A673 (cell line): ENCODE measurements around the gene ISM1.

ENCODE experiments used
- EZH2 ChIP-seq: fragments of 200-600 bp; sonication (generic); IDR thresholded peaks from 2 replicates; pipeline ENCODE4 v1.6.1; 2017; ENCODE audit warnings: borderline replicate concordance, low read depth, mild to moderate bottlenecking, mixed read lengths, antibody characterized with exemption, low read length; ENCODE audit not compliant: poor library complexity, severe bottlenecking
- TF ChIP-seq, protein P1 (sequence below): fragments of 300-800, 200-600 bp; sonication (generic); conservative IDR thresholded peaks from 2 replicates; pipeline ENCODE4 v1.5.1; 2017; ENCODE audit warnings: low read depth, mild to moderate bottlenecking, antibody characterized with exemption, low read length, moderate library complexity, mixed read lengths

DNA sequence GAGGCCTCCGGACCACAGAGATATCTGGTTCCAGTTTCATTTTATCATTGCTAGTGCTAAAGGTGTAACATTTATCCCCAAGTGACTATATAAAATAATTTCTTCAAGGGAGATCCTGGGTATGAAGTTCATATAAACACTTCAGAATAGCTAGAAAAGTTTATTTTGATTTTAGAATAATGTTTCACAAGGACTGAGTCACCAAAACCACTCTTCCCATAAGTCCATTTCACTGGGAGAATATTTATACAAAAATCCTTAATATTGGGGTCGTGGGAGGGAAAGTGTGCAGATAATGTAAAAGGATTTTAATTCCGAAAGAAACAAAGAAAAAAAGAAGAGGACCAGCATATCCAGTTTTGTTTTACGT lies 128.1 kb downstream of the ISM1 start:
- TF ChIP-seq, protein P1, sequence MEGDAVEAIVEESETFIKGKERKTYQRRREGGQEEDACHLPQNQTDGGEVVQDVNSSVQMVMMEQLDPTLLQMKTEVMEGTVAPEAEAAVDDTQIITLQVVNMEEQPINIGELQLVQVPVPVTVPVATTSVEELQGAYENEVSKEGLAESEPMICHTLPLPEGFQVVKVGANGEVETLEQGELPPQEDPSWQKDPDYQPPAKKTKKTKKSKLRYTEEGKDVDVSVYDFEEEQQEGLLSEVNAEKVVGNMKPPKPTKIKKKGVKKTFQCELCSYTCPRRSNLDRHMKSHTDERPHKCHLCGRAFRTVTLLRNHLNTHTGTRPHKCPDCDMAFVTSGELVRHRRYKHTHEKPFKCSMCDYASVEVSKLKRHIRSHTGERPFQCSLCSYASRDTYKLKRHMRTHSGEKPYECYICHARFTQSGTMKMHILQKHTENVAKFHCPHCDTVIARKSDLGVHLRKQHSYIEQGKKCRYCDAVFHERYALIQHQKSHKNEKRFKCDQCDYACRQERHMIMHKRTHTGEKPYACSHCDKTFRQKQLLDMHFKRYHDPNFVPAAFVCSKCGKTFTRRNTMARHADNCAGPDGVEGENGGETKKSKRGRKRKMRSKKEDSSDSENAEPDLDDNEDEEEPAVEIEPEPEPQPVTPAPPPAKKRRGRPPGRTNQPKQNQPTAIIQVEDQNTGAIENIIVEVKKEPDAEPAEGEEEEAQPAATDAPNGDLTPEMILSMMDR: no peak
- no peak for TF ChIP-seq EZH2
